Measurements from ENCODE around the gene GFPT1. TPM values are rescaled to one million over a fixed set of nuclear protein-coding genes. Genes with fewer than 3 reads are reported as not detected.
A peak's percentile ranks its signal among the peaks of the same experiment; 100 is the strongest.

Gene GFPT1
- total RNA-seq, 2 donors from 2014 or later = 32.7 to 43.8 TPM

GRCh38 chr2:69299772-69300516 lies 87.1 kb downstream of the GFPT1 start:
- no peaks in the 10 kb centered on the region for H3K36me3 Mint-ChIP-seq (ENCODE audit: low read depth)
- no peak overlapping the region for H3K27ac Mint-ChIP-seq
- H3K4me3 Mint-ChIP-seq = no peak overlapping the region
- H3K4me1 Mint-ChIP-seq = no peaks in the 10 kb centered on the region
- ATAC-seq (replicated peaks) = no peak
- peaks cover 9% of the 10 kb centered on the region for H3K27me3 Mint-ChIP-seq
- no peaks in the 10 kb centered on the region for H3K9me3 Mint-ChIP-seq

- ATAC-seq (replicated peaks) = no peak
- H3K4me3 Mint-ChIP-seq = no peak overlapping the region
- no peaks in the 10 kb centered on the region for H3K9me3 Mint-ChIP-seq
- H3K36me3 Mint-ChIP-seq (ENCODE audit: low read depth) = no peaks in the 10 kb centered on the region
- H3K4me1 Mint-ChIP-seq = no peaks in the 10 kb centered on the region
- H3K27me3 Mint-ChIP-seq = peaks cover 8% of the 10 kb centered on the region
- no peak overlapping the region for H3K27ac Mint-ChIP-seq
Measured at GRCh38 chr2:69298862-69299261, 88.2 kb downstream of the GFPT1 start.

- peak; percentile 53 for ATAC-seq (replicated peaks)
- Mint-ChIP-seq H3K4me1 (no peaks in the 10 kb centered on the region), H3K9me3 (no peaks in the 10 kb centered on the region), H3K4me3 (no peak overlapping the region), H3K27me3 (peaks cover 8% of the 10 kb centered on the region), H3K27ac (no peak overlapping the region), H3K36me3 (ENCODE audit: low read depth) (no peaks in the 10 kb centered on the region)
Measured at GRCh38 chr2:69298261-69298660, 88.8 kb downstream of the GFPT1 start.

GRCh38 chr2:69297216-69297615 lies 89.8 kb downstream of the GFPT1 start:
- Mint-ChIP-seq H3K4me3 (no peak overlapping the region), H3K9me3 (no peaks in the 10 kb centered on the region), H3K27ac (no peak overlapping the region), H3K27me3 (peaks cover 5% of the 10 kb centered on the region), H3K4me1 (no peaks in the 10 kb centered on the region), H3K36me3 (ENCODE audit: low read depth) (no peaks in the 10 kb centered on the region)
- ATAC-seq (replicated peaks) = no peak

- no peak overlapping the region for H3K27ac Mint-ChIP-seq
- no peaks in the 10 kb centered on the region for H3K36me3 Mint-ChIP-seq (ENCODE audit: low read depth)
- H3K4me1 Mint-ChIP-seq = no peaks in the 10 kb centered on the region
- ATAC-seq (replicated peaks) = no peak
- no peak overlapping the region for H3K4me3 Mint-ChIP-seq
- no peaks in the 10 kb centered on the region for H3K9me3 Mint-ChIP-seq
- peaks cover 5% of the 10 kb centered on the region for H3K27me3 Mint-ChIP-seq
Measured at GRCh38 chr2:69296421-69296820, 90.6 kb downstream of the GFPT1 start.

- H3K36me3 Mint-ChIP-seq (ENCODE audit: low read depth) = no peaks in the 10 kb centered on the region
- H3K9me3 Mint-ChIP-seq = no peaks in the 10 kb centered on the region
- no peaks in the 10 kb centered on the region for H3K4me1 Mint-ChIP-seq
- H3K27ac Mint-ChIP-seq = no peak overlapping the region
- H3K27me3 Mint-ChIP-seq = peaks cover 10% of the 10 kb centered on the region
- H3K4me3 Mint-ChIP-seq = no peak overlapping the region
- ATAC-seq (replicated peaks) = no peak
Measured at GRCh38 chr2:69292256-69292655, 94.8 kb downstream of the GFPT1 start.

GRCh38 chr2:69291721-69292120 lies 95.3 kb downstream of the GFPT1 start:
- Mint-ChIP-seq H3K27ac (no peak overlapping the region), H3K4me3 (no peak overlapping the region), H3K9me3 (no peaks in the 10 kb centered on the region), H3K27me3 (peaks cover 10% of the 10 kb centered on the region), H3K36me3 (ENCODE audit: low read depth) (no peaks in the 10 kb centered on the region), H3K4me1 (no peaks in the 10 kb centered on the region)
- no peak for ATAC-seq (replicated peaks)

GRCh38 chr2:69291004-69291650 lies 95.9 kb downstream of the GFPT1 start:
- Mint-ChIP-seq H3K4me3 (no peak overlapping the region), H3K9me3 (no peaks in the 10 kb centered on the region), H3K4me1 (no peaks in the 10 kb centered on the region), H3K27me3 (peaks cover 10% of the 10 kb centered on the region), H3K27ac (no peak overlapping the region), H3K36me3 (ENCODE audit: low read depth) (no peaks in the 10 kb centered on the region)
- ATAC-seq (replicated peaks) = no peak

GRCh38 chr2:69288429-69288828 lies 98.6 kb downstream of the GFPT1 start:
- H3K4me1 Mint-ChIP-seq = no peaks in the 10 kb centered on the region
- no peaks in the 10 kb centered on the region for H3K36me3 Mint-ChIP-seq (ENCODE audit: low read depth)
- no peak for ATAC-seq (replicated peaks)
- no peak overlapping the region for H3K4me3 Mint-ChIP-seq
- no peak overlapping the region for H3K27ac Mint-ChIP-seq
- H3K9me3 Mint-ChIP-seq = no peaks in the 10 kb centered on the region
- H3K27me3 Mint-ChIP-seq = peaks cover 4% of the 10 kb centered on the region

- no peaks in the 10 kb centered on the region for H3K4me1 Mint-ChIP-seq
- H3K27ac Mint-ChIP-seq = no peak overlapping the region
- no peak for ATAC-seq (replicated peaks)
- peaks cover 4% of the 10 kb centered on the region for H3K27me3 Mint-ChIP-seq
- H3K36me3 Mint-ChIP-seq (ENCODE audit: low read depth) = no peaks in the 10 kb centered on the region
- H3K9me3 Mint-ChIP-seq = no peaks in the 10 kb centered on the region
- H3K4me3 Mint-ChIP-seq = no peak overlapping the region
Measured at GRCh38 chr2:69287544-69287943, 99.5 kb downstream of the GFPT1 start.

GRCh38 chr2:69285379-69285894 lies 101.6 kb downstream of the GFPT1 start:
- no peak for ATAC-seq (replicated peaks)
- H3K36me3 Mint-ChIP-seq (ENCODE audit: low read depth) = no peaks in the 10 kb centered on the region

GRCh38 chr2:69280796-69281412 lies 106.1 kb downstream of the GFPT1 start:
- Mint-ChIP-seq H3K27ac (no peak overlapping the region), H3K9me3 (no peaks in the 10 kb centered on the region), H3K36me3 (ENCODE audit: low read depth) (no peaks in the 10 kb centered on the region), H3K27me3 (peaks cover 18% of the 10 kb centered on the region), H3K4me3 (no peak overlapping the region), H3K4me1 (no peaks in the 10 kb centered on the region)
- ATAC-seq (replicated peaks) = no peak

More at GRCh38 chr2:69285379-69285894, 101.6 kb downstream of the GFPT1 start:
- H3K27ac Mint-ChIP-seq = no peak overlapping the region
- peaks cover 10% of the 10 kb centered on the region for H3K27me3 Mint-ChIP-seq
- H3K4me1 Mint-ChIP-seq = no peaks in the 10 kb centered on the region
- H3K4me3 Mint-ChIP-seq = no peak overlapping the region
- no peaks in the 10 kb centered on the region for H3K9me3 Mint-ChIP-seq

GRCh38 chr2:69279931-69280681 lies 106.9 kb downstream of the GFPT1 start:
- Mint-ChIP-seq H3K4me3 (no peak overlapping the region), H3K4me1 (no peaks in the 10 kb centered on the region), H3K27ac (no peak overlapping the region), H3K36me3 (ENCODE audit: low read depth) (no peaks in the 10 kb centered on the region), H3K27me3 (peaks cover 22% of the 10 kb centered on the region), H3K9me3 (no peaks in the 10 kb centered on the region)
- ATAC-seq (replicated peaks) = no peak

- no peaks in the 10 kb centered on the region for H3K4me1 Mint-ChIP-seq
- H3K27me3 Mint-ChIP-seq = peaks cover 27% of the 10 kb centered on the region
- no peak overlapping the region for H3K27ac Mint-ChIP-seq
- no peak for ATAC-seq (replicated peaks)
- H3K36me3 Mint-ChIP-seq (ENCODE audit: low read depth) = no peaks in the 10 kb centered on the region
- no peaks in the 10 kb centered on the region for H3K9me3 Mint-ChIP-seq
- H3K4me3 Mint-ChIP-seq = no peak overlapping the region
Measured at GRCh38 chr2:69279211-69279610, 107.8 kb downstream of the GFPT1 start.

Data from activated T-helper 17 cell treated with anti-CD3 and anti-CD28 coated beads, Interleukin-2, amount 50 U/mL, for 72 hours (primary cell).